ENCODE results near the gene PNKD.
A peak's percentile ranks its signal among the peaks of the same experiment; 100 is the strongest.
"Not testable (repeated sequence)": the region's sequence is repeated elsewhere in the genome, so short reads cannot be mapped to it uniquely, and the experiment has no call there.

PNKD gene

GRCh38 chr2:218292048-218293014 is 22.0 kb downstream of the PNKD start, which contains the start of gene TMBIM1:
Gene TMBIM1, minus strand, starts transcription at chr2:218292503. Its CDS starts 10,362 bp downstream, at chr2:218282141.
- no peak for DNase-seq (ENCODE audit: low spot score)

- no peak for DNase-seq (ENCODE audit: low spot score)
Observed at GRCh38 chr2:218293715-218294429, 23.6 kb downstream of the PNKD start.

GRCh38 chr2:218294430-218295022 is 24.2 kb downstream of the PNKD start:
- no peak for DNase-seq (ENCODE audit: low spot score)

- no peak for DNase-seq (ENCODE audit: low spot score)
Observed at GRCh38 chr2:218295029-218295428, 24.7 kb downstream of the PNKD start.

GRCh38 chr2:218296200-218296599 is 25.9 kb downstream of the PNKD start:
- no peak for DNase-seq (ENCODE audit: low spot score)

GRCh38 chr2:218296847-218297246 is 26.5 kb downstream of the PNKD start:
- DNase-seq (ENCODE audit: low spot score): no peak

- no peak for DNase-seq (ENCODE audit: low spot score)
Observed at GRCh38 chr2:218298314-218298875, 28.1 kb downstream of the PNKD start.

GRCh38 chr2:218300141-218300540 is 29.8 kb downstream of the PNKD start:
- DNase-seq (ENCODE audit: low spot score): no peak

GRCh38 chr2:218301176-218301819 is 31.0 kb downstream of the PNKD start:
- peak; percentile 89 for DNase-seq (ENCODE audit: low spot score)

- DNase-seq (ENCODE audit: low spot score): no peak
Observed at GRCh38 chr2:218305383-218305782, 35.1 kb downstream of the PNKD start.

GRCh38 chr2:218306184-218306920 is 36.0 kb downstream of the PNKD start:
- no peak for DNase-seq (ENCODE audit: low spot score)

GRCh38 chr2:218307415-218308090 is 37.2 kb downstream of the PNKD start:
- no peak for DNase-seq (ENCODE audit: low spot score)

GRCh38 chr2:218310853-218311540 is 40.7 kb downstream of the PNKD start:
- DNase-seq (ENCODE audit: low spot score): no peak

- DNase-seq (ENCODE audit: low spot score): not testable (repeated sequence)
Observed at GRCh38 chr2:218311541-218312266, 41.4 kb downstream of the PNKD start.

- DNase-seq (ENCODE audit: low spot score): no peak
Observed at GRCh38 chr2:218312267-218312756, 42.0 kb downstream of the PNKD start.

- no peak for DNase-seq (ENCODE audit: low spot score)
Observed at GRCh38 chr2:218313356-218313755, 43.0 kb downstream of the PNKD start.

- DNase-seq (ENCODE audit: low spot score): not testable (repeated sequence)
Observed at GRCh38 chr2:218314764-218315163, 44.4 kb downstream of the PNKD start.

- no peak for DNase-seq (ENCODE audit: low spot score)
Observed at GRCh38 chr2:218315397-218315796, 45.1 kb downstream of the PNKD start.

GRCh38 chr2:218317303-218317630 is 46.9 kb downstream of the PNKD start:
- no peak for DNase-seq (ENCODE audit: low spot score)
